Raji (cell line): ENCODE data around the gene APBA2.

ENCODE experiments used
- POLR2A ChIP-seq: IDR thresholded peaks from 2 replicates; pipeline ENCODE4 v1.6.1; 2011; ENCODE audit warnings: low read depth, low read length, control low read depth; ENCODE audit not compliant: insufficient read depth

APBA2 gene

DNA sequence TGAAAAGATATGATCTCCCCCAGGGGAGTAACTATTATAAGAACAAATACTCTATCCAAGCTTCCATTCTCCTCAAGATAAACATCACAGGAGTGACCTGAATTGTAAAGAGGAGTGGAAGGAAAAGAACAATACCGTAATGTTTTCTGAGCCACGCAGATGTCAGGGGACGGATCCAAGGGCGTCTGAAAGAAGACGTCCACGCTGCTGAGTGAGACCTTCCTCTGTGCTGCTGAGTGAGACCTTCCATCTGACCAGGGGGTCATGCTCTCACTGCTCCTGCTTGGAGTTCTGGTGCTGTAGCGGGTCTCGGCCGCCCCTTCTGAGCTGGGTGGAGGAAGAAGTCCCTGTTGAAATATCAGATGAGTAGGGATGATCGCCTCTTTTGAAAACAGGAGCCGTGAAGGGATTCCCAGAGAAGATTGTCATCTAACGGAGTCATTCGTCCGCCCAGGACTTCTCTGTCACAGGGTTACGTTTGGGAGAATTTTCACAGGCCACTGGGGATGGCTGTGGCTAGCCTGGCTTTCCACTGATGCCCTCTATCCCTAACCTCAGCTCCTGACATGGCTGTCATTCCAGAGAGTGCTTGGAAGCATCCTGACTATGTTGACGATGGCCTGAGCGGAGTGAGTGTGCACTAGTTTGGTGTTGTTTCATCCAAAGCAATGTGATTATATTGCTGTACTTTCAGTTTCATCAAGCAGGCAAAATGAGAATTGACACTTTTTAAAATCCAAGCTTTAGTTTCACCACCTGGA, 184.9 kb downstream of the APBA2 start:
- TF ChIP-seq POLR2A: no peak

DNA sequence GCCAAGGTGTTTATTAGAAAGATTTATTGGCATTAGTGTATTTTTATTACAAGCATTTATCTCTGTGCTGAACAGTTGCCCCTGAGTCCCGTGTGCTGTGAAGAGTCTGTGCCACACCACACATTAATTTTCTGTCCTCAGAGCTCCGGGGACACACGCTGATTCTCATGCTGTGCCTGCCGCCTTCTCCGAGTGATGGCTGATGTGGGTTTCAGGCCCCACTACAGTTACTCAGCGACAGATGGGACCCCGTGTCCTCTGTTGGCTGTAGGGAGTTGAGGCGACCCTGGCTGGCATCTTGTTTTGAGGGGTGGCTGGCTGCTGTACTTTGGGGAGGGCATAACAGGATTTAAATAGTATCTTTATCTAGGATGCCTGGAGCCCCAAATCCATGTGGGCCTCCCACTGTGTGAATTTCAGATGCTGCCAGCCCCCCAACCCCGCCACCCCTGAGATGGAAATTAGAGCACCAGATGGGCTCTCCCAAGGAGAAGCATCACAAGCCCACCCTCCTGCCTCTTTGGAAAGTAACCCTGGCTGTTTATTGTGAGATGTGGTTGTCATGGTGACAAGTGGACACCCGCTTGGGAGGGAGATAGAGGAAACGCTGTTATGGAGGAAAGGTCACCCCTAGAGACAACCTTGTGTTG, 185.6 kb downstream of the APBA2 start:
- TF ChIP-seq POLR2A: no peak

DNA sequence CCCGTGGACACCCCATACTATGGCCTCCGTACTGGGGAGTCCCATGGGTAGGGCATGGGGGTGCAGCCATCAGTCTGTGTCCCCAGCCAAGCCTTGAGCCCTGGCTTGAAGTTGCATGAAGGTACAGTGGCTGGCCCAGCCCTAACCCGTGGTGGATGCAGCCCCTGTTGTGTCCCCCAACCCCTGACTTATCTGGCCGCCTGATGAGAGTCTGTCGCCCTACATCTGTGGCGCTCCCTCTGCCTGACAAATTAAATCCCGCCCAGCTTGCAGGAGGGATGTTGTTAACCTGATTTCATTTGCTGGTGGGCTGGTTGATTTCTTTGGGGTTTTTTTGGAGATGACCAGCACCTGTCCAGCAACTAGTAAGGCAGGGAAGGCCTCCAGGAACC, 186.1 kb downstream of the APBA2 start:
- no peak for TF ChIP-seq POLR2A

DNA sequence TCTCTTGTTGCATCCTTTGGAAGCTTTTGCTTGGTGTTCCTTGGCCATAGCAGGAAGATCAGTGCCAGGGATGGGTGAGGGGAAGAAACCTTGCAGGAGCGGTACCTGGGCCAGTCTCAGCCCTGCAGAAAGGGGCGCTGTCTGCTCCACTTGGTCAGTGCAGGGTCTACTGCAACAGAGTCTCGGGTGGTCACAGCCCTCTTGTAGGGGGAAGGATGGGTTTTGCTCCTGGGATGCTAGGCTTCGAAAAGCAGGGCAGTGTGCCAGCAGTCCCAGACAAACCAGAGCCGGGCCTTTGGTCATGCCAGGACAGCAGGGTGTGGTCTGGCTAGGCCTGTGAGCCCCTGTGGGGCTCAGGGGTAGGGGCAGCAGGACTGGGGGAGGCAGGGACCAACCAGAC, 186.7 kb downstream of the APBA2 start:
- TF ChIP-seq POLR2A: no peak

DNA sequence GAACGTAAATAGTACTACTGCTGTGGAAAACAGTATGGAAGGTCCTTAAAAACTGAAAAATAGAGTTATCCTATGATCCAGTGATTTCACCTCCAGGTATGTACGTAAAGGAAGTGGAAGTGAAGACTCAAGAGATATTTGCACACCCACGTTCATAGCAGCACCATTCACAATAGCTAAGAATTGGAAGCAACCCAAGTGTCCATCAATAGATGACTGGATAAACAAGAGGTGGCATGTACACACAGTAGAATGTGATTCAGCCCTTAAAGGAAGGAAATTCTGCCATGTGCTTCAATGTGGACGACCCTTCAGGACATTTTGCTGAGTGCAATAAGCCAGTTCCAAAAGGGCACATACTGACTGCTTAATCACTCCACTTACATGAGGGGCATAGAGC, 188.3 kb downstream of the APBA2 start:
- TF ChIP-seq POLR2A: no peak

DNA sequence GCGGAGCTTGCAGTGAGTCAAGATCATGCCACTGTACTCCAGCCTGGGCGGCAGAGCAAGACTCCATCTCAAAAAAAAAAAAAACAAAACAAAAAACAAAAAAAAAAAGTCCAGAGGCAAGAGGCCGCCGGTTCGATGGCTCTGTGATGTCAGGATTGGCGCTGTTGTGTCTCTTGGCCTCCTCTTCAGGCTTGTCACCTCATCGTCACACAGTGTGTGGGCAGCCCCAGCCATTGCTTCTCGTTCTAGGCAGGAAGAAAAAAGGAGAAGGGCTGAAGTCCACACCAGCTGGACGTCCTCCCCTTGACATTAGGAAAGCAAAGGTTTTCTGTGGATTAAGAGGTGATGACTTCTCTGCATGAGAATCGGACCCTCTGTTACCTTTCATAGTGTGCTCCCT, 192.8 kb downstream of the APBA2 start:
- no peak for TF ChIP-seq POLR2A

DNA sequence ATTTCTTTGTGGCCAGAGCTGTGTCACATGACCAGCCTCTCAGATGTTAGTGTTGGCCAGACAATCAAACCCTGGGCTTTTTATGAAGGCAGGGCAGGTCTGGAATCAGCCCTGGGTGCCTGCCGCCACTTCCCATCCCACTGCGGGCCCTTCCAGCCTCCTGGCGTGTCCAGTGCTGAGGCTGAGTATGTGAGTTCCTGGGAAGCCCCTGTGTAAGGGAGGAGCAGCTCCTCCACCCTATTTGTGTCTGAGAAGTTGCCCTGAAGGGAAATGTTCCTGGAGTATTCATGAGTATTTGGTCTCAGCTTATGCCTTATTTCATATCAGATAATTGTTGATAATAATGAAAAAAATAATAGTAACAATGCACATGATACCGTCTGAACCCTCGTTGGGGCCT, 193.7 kb downstream of the APBA2 start:
- TF ChIP-seq POLR2A: no peak

DNA sequence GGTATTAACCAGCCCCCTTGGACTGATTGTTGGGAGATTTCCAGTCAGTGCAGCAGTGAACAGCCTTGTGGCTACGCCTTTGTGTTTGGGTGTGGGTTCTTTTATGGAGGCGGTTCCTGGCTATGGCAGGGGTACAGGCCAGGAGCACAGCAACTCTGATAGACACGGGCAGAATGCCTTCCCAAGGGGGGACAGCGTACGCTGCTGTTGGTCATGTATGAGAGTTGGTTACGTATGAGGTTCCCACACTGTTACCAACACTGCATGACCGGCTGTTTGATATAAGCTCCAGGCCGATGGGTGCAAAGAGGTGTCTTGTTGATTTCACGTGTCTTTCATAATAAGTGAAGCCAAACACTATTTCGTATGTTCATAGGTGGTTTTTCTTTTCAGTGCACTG, 196.0 kb downstream of the APBA2 start:
- no peak for TF ChIP-seq POLR2A

DNA sequence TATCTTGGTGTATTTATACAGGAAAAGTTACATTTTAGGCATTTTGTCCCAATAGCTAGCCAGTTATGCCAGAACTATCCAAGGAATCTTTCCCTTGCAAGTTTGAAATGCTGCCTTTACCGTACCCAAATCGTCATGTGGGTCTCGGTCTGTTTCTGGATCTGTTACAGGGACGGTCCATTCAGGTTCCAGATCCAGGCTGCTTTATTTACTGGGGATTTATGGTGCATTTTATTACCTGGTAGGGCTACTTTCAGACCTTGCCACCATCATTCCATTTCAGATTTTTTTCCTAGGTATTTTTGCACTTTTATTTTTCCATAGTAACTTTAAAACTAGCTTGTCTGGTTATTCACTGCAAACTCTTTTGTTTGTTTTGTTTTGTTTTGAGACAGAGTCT, 197.4 kb downstream of the APBA2 start:
- TF ChIP-seq POLR2A: no peak

DNA sequence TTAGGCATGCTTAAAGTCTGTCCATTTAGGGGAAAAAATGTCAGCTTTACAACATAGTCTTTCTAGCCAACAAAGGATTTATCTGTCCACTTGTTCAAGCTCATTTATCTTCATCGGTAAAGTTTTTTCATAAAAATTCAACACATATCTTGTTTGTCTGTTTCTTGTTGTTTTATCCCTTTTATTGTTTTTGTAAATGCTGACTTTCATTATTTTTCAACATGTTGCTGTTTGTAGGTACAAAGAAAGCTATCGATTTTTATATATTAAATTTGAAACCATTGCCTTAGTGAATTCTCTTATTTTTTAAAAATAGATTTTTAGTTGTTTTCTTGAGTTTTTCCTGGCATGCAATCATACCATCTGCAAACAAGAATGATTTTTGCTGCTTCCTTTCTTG, 198.1 kb downstream of the APBA2 start:
- no peak for TF ChIP-seq POLR2A

DNA sequence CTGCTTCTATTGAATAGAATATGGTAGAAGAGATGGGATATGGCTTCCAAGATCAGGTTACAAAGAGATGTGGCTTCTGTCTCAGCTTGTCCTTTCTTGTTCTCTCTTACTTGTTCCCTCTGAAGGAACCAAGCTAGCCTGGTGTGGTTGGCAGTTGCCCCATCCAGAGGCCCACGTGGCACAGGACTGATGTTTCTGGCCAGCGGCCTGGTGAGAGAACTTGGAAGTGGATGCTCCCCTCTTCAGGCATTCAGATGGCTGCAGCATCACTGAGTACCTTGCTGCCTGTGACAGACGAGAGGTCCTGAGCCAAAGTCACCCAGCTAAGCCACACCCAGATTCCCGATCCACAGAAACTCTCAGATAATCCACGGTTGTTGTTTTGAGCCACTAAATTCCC, 200.2 kb downstream of the APBA2 start:
- no peak for TF ChIP-seq POLR2A

DNA sequence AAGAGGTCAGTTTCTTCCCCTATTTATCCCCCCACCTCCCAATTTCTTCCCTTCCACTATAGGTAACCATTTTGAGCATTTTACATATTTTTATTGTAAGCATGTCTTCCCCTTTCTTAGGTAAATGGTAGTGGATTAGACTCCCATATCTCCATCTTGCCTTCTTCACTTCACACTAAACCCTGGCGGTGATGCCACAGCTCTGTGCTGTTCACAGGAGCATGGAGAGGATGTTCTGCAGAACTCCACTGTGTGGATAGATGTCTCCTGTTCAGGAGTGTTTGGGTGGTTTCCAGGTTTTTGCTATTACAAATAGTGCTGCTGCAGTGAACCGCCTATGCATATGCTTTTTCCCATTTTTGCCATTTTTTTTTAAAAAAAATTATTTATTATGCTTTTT, 201.1 kb downstream of the APBA2 start:
- TF ChIP-seq POLR2A: no peak

DNA sequence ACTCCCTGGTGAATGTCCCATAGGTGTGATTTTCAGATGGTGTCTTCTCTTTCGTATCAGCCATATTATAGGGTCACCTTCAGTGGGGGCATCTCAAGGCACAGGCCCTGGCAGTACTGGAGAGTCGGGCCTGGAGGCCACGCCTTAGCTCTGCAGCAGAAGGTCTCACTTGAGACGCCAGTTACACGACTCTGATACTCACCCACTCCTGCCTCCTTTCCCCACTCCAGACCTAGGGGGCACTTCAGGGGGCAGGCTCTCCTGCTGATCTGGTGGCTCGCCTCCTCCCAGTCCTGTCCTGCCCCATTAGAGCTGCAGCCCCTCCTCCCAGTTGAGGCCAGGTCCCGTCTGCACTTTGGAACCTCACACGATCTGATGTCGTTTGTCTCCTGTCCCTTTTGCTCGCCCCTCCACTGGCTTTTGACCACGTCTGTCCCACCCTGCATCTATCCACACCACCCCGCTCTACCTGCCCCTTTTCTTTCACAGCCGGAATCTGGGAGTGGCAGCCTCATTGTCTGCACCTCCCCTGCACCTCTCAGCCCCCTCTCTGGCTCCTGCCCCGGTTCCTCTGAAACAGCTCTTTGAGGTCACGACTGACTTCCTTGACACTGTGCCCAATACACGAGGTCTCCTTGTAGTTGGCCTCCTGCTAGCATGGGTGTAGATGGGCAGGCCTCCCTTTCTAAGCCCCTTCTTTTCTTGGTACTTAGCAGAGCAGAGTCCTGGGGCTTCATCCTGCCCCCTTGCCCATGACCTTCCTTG, 201.9 kb downstream of the APBA2 start:
- TF ChIP-seq POLR2A: no peak

DNA sequence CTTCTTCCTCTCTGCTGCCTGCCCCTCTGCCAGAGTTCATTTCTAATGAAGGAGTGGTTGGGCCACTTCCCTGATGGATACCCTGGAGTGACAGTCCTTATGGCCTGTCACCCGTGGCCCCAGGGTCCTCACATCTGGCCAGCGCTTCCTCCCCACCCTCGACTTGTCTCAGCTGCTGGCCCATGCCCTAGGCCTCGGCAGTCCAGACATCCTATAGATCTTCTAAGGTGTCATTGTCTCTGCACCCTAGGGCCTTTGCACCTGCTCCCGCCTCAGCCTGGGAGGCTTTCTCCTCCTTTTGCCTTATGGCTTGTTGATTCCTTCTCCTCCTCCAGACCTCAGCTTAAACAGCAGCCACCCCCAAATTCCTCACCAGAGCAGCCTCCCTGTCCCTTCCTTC, 202.9 kb downstream of the APBA2 start:
- no peak for TF ChIP-seq POLR2A

DNA sequence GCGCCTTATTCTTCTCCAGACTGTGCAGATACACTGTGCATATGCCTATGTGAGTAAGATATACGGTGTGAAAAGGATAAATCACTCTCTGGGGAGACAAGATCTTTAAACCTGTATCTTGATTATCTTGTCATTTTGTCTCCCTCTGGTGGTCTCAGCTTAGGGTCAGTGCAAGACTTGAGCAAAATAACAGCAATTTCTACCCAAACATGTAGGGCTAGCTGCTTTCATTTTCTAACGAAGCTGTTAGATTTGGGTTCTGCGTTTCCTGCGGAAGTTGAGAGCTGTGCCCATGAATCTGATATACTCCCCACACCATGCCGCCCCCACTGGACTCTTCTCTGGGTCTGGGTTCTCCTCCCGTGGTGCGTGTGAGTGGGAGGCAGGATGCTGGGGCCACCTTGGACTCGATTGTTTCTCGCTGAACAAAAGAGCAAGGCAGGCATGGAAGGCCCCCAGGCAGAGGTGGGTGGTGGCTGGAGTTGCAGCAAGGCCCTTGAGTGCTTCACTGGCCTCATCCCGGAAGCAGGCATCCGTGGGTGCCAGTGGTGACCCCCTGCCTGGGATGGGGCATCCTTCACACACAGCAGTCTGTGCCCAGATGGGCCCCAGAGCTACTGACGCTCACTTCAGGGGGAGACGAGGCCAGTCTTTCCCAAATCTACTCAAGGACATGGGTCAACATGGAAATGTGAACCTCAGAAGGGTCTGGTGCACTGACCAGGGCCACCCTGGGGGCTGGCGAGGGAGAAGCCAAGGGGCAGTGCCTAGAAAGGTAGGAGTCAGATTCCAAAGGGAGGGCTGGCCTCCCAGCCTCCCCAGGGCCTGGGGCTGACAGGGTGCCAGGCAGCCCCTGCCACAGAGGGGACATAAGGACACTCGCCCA, 204.2 kb downstream of the APBA2 start:
- no peak for TF ChIP-seq POLR2A
